Parathyroid adenoma (tissue), 2 donors: ENCODE data around the gene DMPK.
"Not testable (repeated sequence)": the region's sequence is repeated elsewhere in the genome, so short reads cannot be mapped to it uniquely, and the experiment has no call there.

Experiments used
- H2AFZ ChIP-seq: fragments of 300-600 bp; sonication (generic); one replicate; pipeline ENCODE4 v1.7.0; 2017; ENCODE audit warnings: antibody characterized with exemption, mild to moderate bottlenecking
- H3K27ac ChIP-seq: fragments of 300-600 bp; sonication (generic); one replicate; pipeline ENCODE4 v1.7.0; 2017
- H3K27me3 ChIP-seq: fragments of 300-600 bp; sonication (generic); one replicate; pipeline ENCODE4 v1.7.0; 2017; ENCODE audit warnings: low read length; ENCODE audit not compliant: control insufficient read depth, insufficient read depth
- H3K36me3 ChIP-seq: fragments of 300-600 bp; sonication (generic); one replicate; pipeline ENCODE4 v1.7.0; 2017; ENCODE audit warnings: low read length; ENCODE audit not compliant: control insufficient read depth, insufficient read depth
- H3K4me1 ChIP-seq: fragments of 300-600 bp; sonication (generic); one replicate; pipeline ENCODE4 v1.7.0; 2017; ENCODE audit warnings: control low read depth
- H3K4me2 ChIP-seq: fragments of 300-600 bp; sonication (generic); one replicate; pipeline ENCODE4 v1.7.0; 2017; ENCODE audit warnings: low read length
- H3K4me3 ChIP-seq: fragments of 300-600 bp; sonication (generic); one replicate; pipeline ENCODE4 v1.7.0; 2017; ENCODE audit warnings: low read depth, low read length
- H3K79me2 ChIP-seq: fragments of 300-600 bp; sonication (generic); one replicate; pipeline ENCODE4 v1.7.0; 2017; ENCODE audit warnings: control low read depth
- H3K9ac ChIP-seq: fragments of 300-600 bp; sonication (generic); one replicate; pipeline ENCODE4 v1.7.0; 2017; ENCODE audit warnings: mild to moderate bottlenecking
- H3K9me3 ChIP-seq: fragments of 300-600 bp; sonication (generic); one replicate; pipeline ENCODE4 v1.7.0; 2017; ENCODE audit warnings: low read length; ENCODE audit not compliant: control insufficient read depth
- TF ChIP-seq, protein P1 (sequence below): fragments of 300-600 bp; sonication (generic); IDR thresholded peaks from one replicate; pipeline ENCODE4 v1.7.0; 2017; ENCODE audit warnings: antibody characterized with exemption, mild to moderate bottlenecking
- donor health status: primary hyperparathyroidism.

DMPK gene

DNA sequence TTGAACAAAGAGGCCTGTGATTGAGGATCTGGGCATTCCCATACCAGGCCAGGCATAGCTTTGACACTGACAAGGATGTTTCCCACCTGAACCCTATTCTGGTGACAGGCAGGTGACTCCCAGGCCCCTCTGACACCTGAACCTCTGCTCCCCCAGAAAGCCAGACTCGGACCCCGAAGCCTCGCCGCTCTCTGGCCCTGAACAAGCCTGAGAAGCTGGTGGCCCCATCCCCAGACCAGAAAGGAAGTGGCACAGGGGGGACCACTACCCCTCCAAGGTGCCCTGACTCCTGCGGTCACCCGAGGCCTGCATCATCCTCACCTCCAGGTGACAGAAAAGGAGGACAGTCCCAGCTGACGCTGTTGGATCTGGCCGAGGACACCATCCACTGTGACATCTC lies 28.0 kb downstream of the DMPK start:
- TF ChIP-seq, protein P1, sequence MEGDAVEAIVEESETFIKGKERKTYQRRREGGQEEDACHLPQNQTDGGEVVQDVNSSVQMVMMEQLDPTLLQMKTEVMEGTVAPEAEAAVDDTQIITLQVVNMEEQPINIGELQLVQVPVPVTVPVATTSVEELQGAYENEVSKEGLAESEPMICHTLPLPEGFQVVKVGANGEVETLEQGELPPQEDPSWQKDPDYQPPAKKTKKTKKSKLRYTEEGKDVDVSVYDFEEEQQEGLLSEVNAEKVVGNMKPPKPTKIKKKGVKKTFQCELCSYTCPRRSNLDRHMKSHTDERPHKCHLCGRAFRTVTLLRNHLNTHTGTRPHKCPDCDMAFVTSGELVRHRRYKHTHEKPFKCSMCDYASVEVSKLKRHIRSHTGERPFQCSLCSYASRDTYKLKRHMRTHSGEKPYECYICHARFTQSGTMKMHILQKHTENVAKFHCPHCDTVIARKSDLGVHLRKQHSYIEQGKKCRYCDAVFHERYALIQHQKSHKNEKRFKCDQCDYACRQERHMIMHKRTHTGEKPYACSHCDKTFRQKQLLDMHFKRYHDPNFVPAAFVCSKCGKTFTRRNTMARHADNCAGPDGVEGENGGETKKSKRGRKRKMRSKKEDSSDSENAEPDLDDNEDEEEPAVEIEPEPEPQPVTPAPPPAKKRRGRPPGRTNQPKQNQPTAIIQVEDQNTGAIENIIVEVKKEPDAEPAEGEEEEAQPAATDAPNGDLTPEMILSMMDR: no peak
- H3K4me2 ChIP-seq: no peak overlapping the region
- H3K4me1 ChIP-seq: no peaks in the 10 kb centered on the region
- no peak overlapping the region for H3K27ac ChIP-seq
- no peaks in the 10 kb centered on the region for H3K27me3 ChIP-seq
- no peaks in the 10 kb centered on the region for H3K36me3 ChIP-seq
- H3K9me3 ChIP-seq: no peaks in the 10 kb centered on the region
- no peak overlapping the region for H3K4me3 ChIP-seq
- no peaks in the 10 kb centered on the region for H3K79me2 ChIP-seq
- H2AFZ ChIP-seq: no peak overlapping the region
- H3K9ac ChIP-seq: no peak overlapping the region

DNA sequence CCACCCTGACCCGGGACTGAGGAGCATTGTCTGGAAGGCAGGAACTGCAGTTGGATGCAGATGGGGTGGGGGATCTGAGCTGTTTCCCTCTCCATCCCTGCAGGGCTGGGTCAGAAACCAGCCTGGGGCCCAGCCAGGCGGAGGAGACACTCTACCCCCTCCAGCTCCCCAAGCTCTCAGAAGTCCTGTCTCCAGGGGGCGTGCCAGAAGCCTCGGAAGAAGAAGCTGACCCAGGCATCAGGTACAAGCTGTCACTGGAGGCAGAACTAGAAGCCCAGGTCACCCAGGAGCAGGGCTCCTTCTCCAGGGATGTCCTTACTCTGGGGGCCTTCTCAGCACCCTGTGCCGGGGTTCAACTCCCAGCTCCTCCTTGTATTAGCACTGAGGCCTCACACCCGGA lies 28.7 kb downstream of the DMPK start:
- TF ChIP-seq, protein P1: no peak
- H3K36me3 ChIP-seq: no peaks in the 10 kb centered on the region

DNA sequence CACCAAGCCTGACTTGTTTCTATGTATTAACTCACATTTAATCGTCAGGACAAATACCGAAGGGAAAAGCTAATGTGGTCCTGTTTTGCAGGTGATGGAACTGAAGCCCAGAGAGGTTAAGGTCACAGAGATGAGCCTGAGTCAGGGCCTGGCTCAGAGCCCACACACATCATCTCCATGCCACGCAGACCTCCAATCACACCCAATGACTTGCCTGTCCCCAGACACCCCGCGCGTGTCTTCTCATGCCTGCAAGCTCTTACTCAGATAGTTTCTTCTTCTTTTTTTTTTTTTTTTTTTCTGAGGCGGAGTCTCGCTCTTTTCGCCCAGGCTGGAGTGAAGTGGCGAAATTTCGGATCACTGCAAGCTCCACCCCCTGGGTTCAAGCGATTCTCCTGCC lies 29.7 kb downstream of the DMPK start:
- TF ChIP-seq, protein P1: no peak
- no peak overlapping the region for H3K27ac ChIP-seq
- no peak overlapping the region for H3K4me2 ChIP-seq
- no peaks in the 10 kb centered on the region for H3K79me2 ChIP-seq
- no peaks in the 10 kb centered on the region for H3K9me3 ChIP-seq
- H3K4me3 ChIP-seq: no peak overlapping the region
- no peak overlapping the region for H3K9ac ChIP-seq
- H3K4me1 ChIP-seq: no peaks in the 10 kb centered on the region
- no peak overlapping the region for H2AFZ ChIP-seq
- H3K36me3 ChIP-seq: no peaks in the 10 kb centered on the region
- H3K27me3 ChIP-seq: no peaks in the 10 kb centered on the region

More for the DNA sequence above, 28.7 kb downstream of the DMPK start:
- Histone ChIP-seq H3K9ac (no peak overlapping the region), H3K79me2 (no peaks in the 10 kb centered on the region), H3K4me2 (no peak overlapping the region), H3K27ac (no peak overlapping the region), H2AFZ (no peak overlapping the region), H3K27me3 (no peaks in the 10 kb centered on the region), H3K9me3 (no peaks in the 10 kb centered on the region), H3K4me3 (no peak overlapping the region), H3K4me1 (no peaks in the 10 kb centered on the region)

DNA sequence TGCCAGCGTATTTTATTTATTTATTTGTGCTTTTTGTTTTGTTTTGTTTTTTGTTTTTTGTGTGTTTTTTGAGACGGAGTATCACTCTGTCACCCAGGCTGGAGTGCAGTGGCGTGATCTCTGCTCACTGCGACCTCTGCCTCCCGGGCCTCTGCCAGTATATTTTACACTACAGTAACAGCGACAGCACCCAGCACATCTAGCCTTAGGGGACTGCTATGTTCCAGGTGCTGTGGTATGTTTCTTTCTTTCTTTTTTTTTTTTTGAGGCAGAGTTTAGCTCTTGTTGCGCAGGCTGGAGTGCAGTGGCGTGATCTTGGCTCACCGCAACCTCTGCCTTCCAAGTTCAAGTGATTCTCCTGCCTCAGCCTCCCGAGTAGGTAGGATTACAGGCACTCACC lies 30.8 kb downstream of the DMPK start:
- H3K4me3 ChIP-seq, H3K27ac ChIP-seq, H3K27me3 ChIP-seq, H3K36me3 ChIP-seq, H3K4me2 ChIP-seq, H3K79me2 ChIP-seq, H3K9me3 ChIP-seq, H3K4me1 ChIP-seq, H2AFZ ChIP-seq, H3K9ac ChIP-seq: not testable (repeated sequence)

DNA sequence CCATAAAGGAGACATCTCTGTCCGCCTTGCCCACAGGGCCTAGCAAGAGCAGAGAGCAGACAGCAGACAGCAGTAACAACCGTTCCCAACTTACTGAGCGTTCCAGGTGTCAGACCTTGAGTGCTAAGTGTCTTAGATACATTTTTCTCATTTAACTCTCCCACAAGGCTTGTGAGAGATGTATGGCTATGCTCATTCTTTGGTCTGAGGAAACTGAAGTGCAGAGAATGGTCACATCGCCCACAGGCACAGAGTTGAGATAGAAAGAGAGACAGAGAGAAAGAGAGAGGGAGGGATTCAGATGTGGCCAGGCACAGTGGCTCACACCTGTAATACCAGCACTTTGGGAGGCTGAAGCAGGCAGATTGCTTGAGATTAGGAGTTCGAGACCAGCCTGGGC lies 34.8 kb downstream of the DMPK start:
- H2AFZ ChIP-seq: no peak overlapping the region
- no peak overlapping the region for H3K9ac ChIP-seq
- H3K27ac ChIP-seq: no peak overlapping the region
- H3K4me1 ChIP-seq: no peaks in the 10 kb centered on the region
- no peak overlapping the region for H3K4me3 ChIP-seq
- H3K36me3 ChIP-seq: no peaks in the 10 kb centered on the region
- TF ChIP-seq, protein P1: no peak
- no peak overlapping the region for H3K4me2 ChIP-seq
- H3K27me3 ChIP-seq: no peaks in the 10 kb centered on the region
- H3K79me2 ChIP-seq: no peaks in the 10 kb centered on the region
- H3K9me3 ChIP-seq: no peaks in the 10 kb centered on the region
